ENCODE data around the gene PCDHB3.

GRCh38 chr5:141121985-141122384 is 21.7 kb downstream of the PCDHB3 start:
- TF ChIP-seq TAF1 (IDR thresholded peaks at IDR 0.05; ENCODE audit: low read depth, low read length) (no peak), POLR2AphosphoS5 (IDR thresholded peaks at IDR 0.05; ENCODE audit: low read depth, low read length) (no peak), PAX5 (IDR thresholded peaks at IDR 0.05; ENCODE audit: insufficient read depth, low read length, severe bottlenecking) (no peak), POLR2A (IDR thresholded peaks at IDR 0.05; ENCODE audit: low read depth, low read length) (no peak), SPI1 (IDR thresholded peaks at IDR 0.05; ENCODE audit: low read depth, low read length) (no peak), POU2F2 (IDR thresholded peaks at IDR 0.05; ENCODE audit: low read depth, low read length) (no peak)
